GM12878 (cell line): ENCODE measurements around the gene RPS10. TPM values are rescaled to one million over a fixed set of nuclear protein-coding genes. Genes with fewer than 3 reads are reported as not detected.
A peak's percentile ranks its signal among the peaks of the same experiment; 100 is the strongest.

Experiments
- ATAC-seq: fragments of 200-7000 bp; cut with Tn5 transposase; 3 replicates; pipeline ENCODE4 v1.9.1; 2020; ENCODE audit warnings: mild to moderate bottlenecking, moderate library complexity
- BruUV-seq: library from RNA; stranded (reverse); fragments of 400-500 nt; replicated peaks from 2 replicates; lab custom pipeline; 2021; lab: Mats Ljungman, UMichigan
- CTCF ChIA-PET: fragments of 300-600 bp; sonication (Branson Sonifier 250); formaldehyde crosslinking; extraction: SDS; loops from one replicate; lab custom pipeline; 2021; ENCODE audit warnings: inconsistent platforms; lab: Yijun Ruan, JAX
- POLR2A ChIA-PET: fragments of 350-600 bp; formaldehyde crosslinking; extraction: SDS; loops from one replicate; lab custom pipeline; 2021; ENCODE audit warnings: inconsistent platforms; lab: Charles Lee
- RAD21 ChIA-PET: fragments of 300-600 bp; sonication (Branson Sonifier 250); formaldehyde crosslinking; loops from one replicate; lab custom pipeline; 2023; ENCODE audit warnings: antibody characterized with exemption; ENCODE audit not compliant: unreplicated experiment; lab: Charles Lee
- SMC1A ChIA-PET: fragments of 300-600 bp; sonication (Branson Sonifier 250); formaldehyde crosslinking; loops from one replicate; lab custom pipeline; 2023; ENCODE audit not compliant: unreplicated experiment, uncharacterized antibody; lab: Charles Lee
- DNase-seq: peaks from one replicate; pipeline ENCODE4 v3.0.0-alpha.2; 2011; ENCODE audit warnings: low read depth, low spot score
- FAIRE-seq: peaks from 3 replicates; lab custom pipeline; 2011; peaks lifted over from hg19 to GRCh38; lab: Jason Lieb, UNC
- H2AFZ ChIP-seq: 2 replicates; pipeline ENCODE4 v1.6.0; 2011; ENCODE audit warnings: low read depth, low read length, control low read depth; ENCODE audit not compliant: control insufficient read depth
- H3K27ac ChIP-seq: 2 replicates; pipeline ENCODE4 v1.5.1; 2011; ENCODE audit warnings: control low read depth; ENCODE audit not compliant: control insufficient read depth, insufficient read depth
- H3K27me3 ChIP-seq, 2 experiments: replicated peaks in 1 of 2; 2 replicates each; pipeline versions ENCODE4 v1.6.0 to v1.6.1; 2011; ENCODE audit warnings: low read length in 1 of 2; ENCODE audit not compliant: control insufficient read depth in 2 of 2, insufficient read depth in 2 of 2
- H3K36me3 ChIP-seq, 2 experiments: 2 replicates each; pipeline ENCODE4 v1.5.1; 2011; ENCODE audit warnings: low read length in 1 of 2; ENCODE audit not compliant: control insufficient read depth in 2 of 2, insufficient read depth in 2 of 2
- H3K4me1 ChIP-seq: 2 replicates; pipeline ENCODE4 v1.6.1; 2011; ENCODE audit warnings: mild to moderate bottlenecking, low read length, moderate library complexity, mixed read lengths; ENCODE audit not compliant: control insufficient read depth, insufficient read depth
- H3K4me2 ChIP-seq: 2 replicates; pipeline ENCODE4 v1.6.0; 2011; ENCODE audit warnings: control low read depth; ENCODE audit not compliant: control insufficient read depth, insufficient read depth
- H3K4me3 ChIP-seq: fragments of 200-600 bp; sonication (generic); 2 replicates; pipeline ENCODE4 v1.5.1; 2016
- H3K79me2 ChIP-seq: 2 replicates; pipeline ENCODE4 v1.6.0; 2011; ENCODE audit warnings: low read length; ENCODE audit not compliant: control insufficient read depth, insufficient read depth
- H3K9ac ChIP-seq: 2 replicates; pipeline ENCODE4 v1.8.0; 2011; ENCODE audit warnings: low read length, control low read depth, mixed read lengths; ENCODE audit not compliant: control insufficient read depth, insufficient read depth
- H3K9me3 ChIP-seq: replicated peaks from 3 replicates; pipeline ENCODE4 v1.5.1; 2011; ENCODE audit warnings: mild to moderate bottlenecking, low read length; ENCODE audit not compliant: control insufficient read depth, insufficient read depth
- H4K20me1 ChIP-seq: 2 replicates; pipeline ENCODE4 v1.6.0; 2011; ENCODE audit not compliant: control insufficient read depth, insufficient read depth
- ATF2 ChIP-seq: IDR thresholded peaks from 2 replicates; pipeline ENCODE4 v1.6.1; 2012; ENCODE audit warnings: low read length, inconsistent platforms
- ATF3 ChIP-seq: IDR thresholded peaks from 2 replicates; pipeline ENCODE4 v1.6.1; 2011; ENCODE audit warnings: low read depth, mild to moderate bottlenecking, low read length, moderate library complexity, borderline replicate concordance; ENCODE audit errors: extremely low read depth
- ATF7 ChIP-seq: fragments of 450-650 bp; IDR thresholded peaks from 2 replicates; pipeline ENCODE4 v1.6.1; 2016; ENCODE audit warnings: low read depth, mild to moderate bottlenecking
- HSF1 ChIP-seq: fragments of 150-350 bp; IDR thresholded peaks from 2 replicates; pipeline ENCODE4 v1.6.1; 2014; ENCODE audit warnings: mild to moderate bottlenecking, low read depth, low read length
- NBN ChIP-seq: fragments of 450-650 bp; IDR thresholded peaks from 2 replicates; pipeline ENCODE4 v1.6.1; 2016
- NRF1 ChIP-seq: conservative IDR thresholded peaks from 2 replicates; pipeline ENCODE4 v1.6.1; 2011; ENCODE audit warnings: mild to moderate bottlenecking, low read depth, low read length, improper control_type of control experiment
- TARDBP ChIP-seq: IDR thresholded peaks from 2 replicates; pipeline ENCODE4 v1.6.1; 2016; ENCODE audit warnings: borderline replicate concordance
- ZZZ3 ChIP-seq: IDR thresholded peaks from 2 replicates; pipeline ENCODE4 v1.6.1; 2011; ENCODE audit warnings: low read depth; ENCODE audit not compliant: control insufficient read depth, insufficient read length
- WGBS: methylation state at CpG from one replicate; pipeline ENCODE4 v1.1.6; 2016; ENCODE audit warnings: low lambda C conversion rate; ENCODE audit not compliant: insufficient replicate concordance, insufficient coverage; ENCODE audit errors: missing lambda C conversion rate; 5-methylcytosine and 5-hydroxymethylcytosine counted together
- in situ Hi-C: fragments of 300-500 bp; cut with MboI; formaldehyde crosslinking; loops from 9 replicates; pipeline ENCODE4 v1.14.3; 2018; ENCODE audit warnings: mixed read lengths
- intact Hi-C: fragments of 100-400 bp; cut with micrococcal nuclease; formaldehyde crosslinking; loops from one replicate; pipeline ENCODE4 v1.14.2; 2022; ENCODE audit not compliant: unreplicated experiment
- polyA plus RNA-seq, 11 experiments: library from polyadenylated mRNA; depleted of rRNA in 4 of 11; unstranded in 6 of 11; stranded (reverse) in 5 of 11; fragments of >200 nt; fragmentation: Nextera tagmentation in 4 of 11; fragmentation: Illumina TruSeq in 1 of 11; extraction: Ambion mirVana in 4 of 11; extraction: Trizol in 1 of 11; gene quantifications; 1 replicate in 1 of 11; 2 replicates in 10 of 11; pipeline versions ENCODE4 v1.2.1 to v1.2.3, GENCODE V29; 2011 to 2016; ENCODE audit warnings: inconsistent platforms in 2 of 11, missing spikeins in 2 of 11, low read depth in 1 of 11
- total RNA-seq, 4 experiments: library from RNA; depleted of rRNA in 3 of 4; stranded (reverse); fragments of >200 nt in 3 of 4; fragmentation: Illumina TruSeq in 1 of 4; extraction: Trizol in 1 of 4; gene quantifications; 2 replicates each; pipeline versions ENCODE4 v1.2.1 to v1.2.3, GENCODE V29; 2013 to 2021

The RPS10 gene
- total and polyA plus RNA-seq, 10 of the 15 experiments (the other 5 are each of a cell fraction or from before 2014, with no cell fraction given) = 1,546 to 3,970 (median 2,813) TPM

- ChIA-PET SMC1A (interaction anchor here (0.9 to 1.5 kb wide), 5 partner anchors 12 to 169 kb away, joined by 3 to 4 read pairs (median 3); partner anchors contain the start of gene RPS10), RAD21 (no interaction called here), CTCF (interaction anchor here (0.7 to 2.5 kb wide), 2 partner anchors 12 to 162 kb away, joined by 3 to 11 read pairs; no protein-coding TSS in a partner anchor), POLR2A (interaction anchor here (0.6 kb wide), 1 partner anchor 17 kb away, joined by 3 read pairs; no protein-coding TSS in a partner anchor)
- 40% methylated on average over 5 of the region's 5 CpGs for WGBS
- H3K9me3 ChIP-seq = no peaks in the 10 kb centered on the region
- no peak for DNase-seq
- H3K4me2 ChIP-seq = no peak overlapping the region
- H3K27ac ChIP-seq = no peak overlapping the region
- intact Hi-C loops (no loop called here), in situ Hi-C loops (no loop called here)
- peak; percentile 75 for ATAC-seq
- H4K20me1 ChIP-seq = no peaks in the 10 kb centered on the region
- H3K9ac ChIP-seq = no peak overlapping the region
- H2AFZ ChIP-seq = no peak overlapping the region
- H3K4me1 ChIP-seq = no peaks in the 10 kb centered on the region
- no peaks in the 10 kb centered on the region for H3K79me2 ChIP-seq
- H3K27me3 ChIP-seq = no peaks in the 10 kb centered on the region
- no peaks in the 10 kb centered on the region for H3K36me3 ChIP-seq
- no peak for FAIRE-seq
- TF ChIP-seq ATF3 (no peak), HSF1 (no peak), TARDBP (no peak), NRF1 (no peak), ATF7 (no peak), NBN (no peak), ZZZ3 (no peak), ATF2 (no peak)
- H3K4me3 ChIP-seq = no peak overlapping the region
- BruUV-seq = no TSS peak
These were observed 22.0 kb upstream of the RPS10 start for GRCh38 chr6:34447910-34448309.
